Fibroblast of the conjunctiva (primary cell): Measurements from ENCODE around the gene DLK2.
A peak's percentile ranks its signal among the peaks of the same experiment; 100 is the strongest.
"Not testable (repeated sequence)": the region's sequence is repeated elsewhere in the genome, so short reads cannot be mapped to it uniquely, and the experiment has no call there.

Source experiments
- DNase-seq: peaks from one replicate; pipeline ENCODE4 v3.0.0-alpha.2; 2010; ENCODE audit warnings: low read depth

Gene DLK2

GRCh38 chr6:43481591-43482236 lies 26.4 kb upstream of the DLK2 start:
- DNase-seq, result no peak

- no peak for DNase-seq
These were observed 25.7 kb upstream of the DLK2 start for GRCh38 chr6:43481075-43481474.

GRCh38 chr6:43478008-43478372 lies 22.6 kb upstream of the DLK2 start:
- DNase-seq, result no peak

GRCh38 chr6:43477235-43478007 lies 22.1 kb upstream of the DLK2 start, which contains the start of gene TJAP1:
TSS of gene TJAP1 (plus strand) at chr6:43477570. CDS start at chr6:43499002, 21,432 bp downstream.
- peak; percentile 53 for DNase-seq

- DNase-seq, result no peak
These were observed 21.4 kb upstream of the DLK2 start for GRCh38 chr6:43476746-43477145.

GRCh38 chr6:43475516-43475915 lies 20.2 kb upstream of the DLK2 start:
- no peak for DNase-seq

GRCh38 chr6:43472515-43472914 lies 17.2 kb upstream of the DLK2 start:
- DNase-seq, result no peak

- no peak for DNase-seq
These were observed 16.1 kb upstream of the DLK2 start for GRCh38 chr6:43471399-43471798.

GRCh38 chr6:43469947-43470346 lies 14.6 kb upstream of the DLK2 start:
- no peak for DNase-seq

GRCh38 chr6:43468748-43469681 lies 13.7 kb upstream of the DLK2 start:
- no peak for DNase-seq

GRCh38 chr6:43468240-43468639 lies 12.9 kb upstream of the DLK2 start:
- no peak for DNase-seq

- no peak for DNase-seq
These were observed 12.4 kb upstream of the DLK2 start for GRCh38 chr6:43467752-43468151.

GRCh38 chr6:43467265-43467664 lies 11.9 kb upstream of the DLK2 start:
- DNase-seq, result not testable (repeated sequence)

GRCh38 chr6:43465948-43466347 lies 10.6 kb upstream of the DLK2 start:
- DNase-seq, result no peak

GRCh38 chr6:43464337-43464736 lies 9.0 kb upstream of the DLK2 start:
- no peak for DNase-seq

- DNase-seq, result no peak
These were observed 6.6 kb upstream of the DLK2 start for GRCh38 chr6:43461936-43462335.

GRCh38 chr6:43460032-43460431 lies 4.7 kb upstream of the DLK2 start:
- DNase-seq, result no peak

GRCh38 chr6:43459535-43459934 lies 4.2 kb upstream of the DLK2 start:
- DNase-seq, result no peak

GRCh38 chr6:43458154-43458553 lies 2.8 kb upstream of the DLK2 start:
- not testable (repeated sequence) for DNase-seq

GRCh38 chr6:43457643-43458042 lies 2.3 kb upstream of the DLK2 start:
- DNase-seq, result no peak

- DNase-seq, result peak; percentile 74
These were observed 435 bp downstream of the DLK2 start for GRCh38 chr6:43454696-43455530.

GRCh38 chr6:43454290-43454695 lies 1.1 kb downstream of the DLK2 start:
- DNase-seq, result no peak
